H1 (cell line): ENCODE data around the gene CDIPT. TPM values are rescaled to one million over a fixed set of nuclear protein-coding genes. Genes with fewer than 3 reads are reported as not detected.
A peak's percentile ranks its signal among the peaks of the same experiment; 100 is the strongest.

Experiments
- CTCF ChIA-PET: fragments of 300-600 bp; sonication (Branson Sonifier 250); formaldehyde crosslinking; loops from one replicate; lab custom pipeline; 2021; ENCODE audit not compliant: partially characterized antibody; lab: Charles Lee
- POLR2A ChIA-PET: fragments of 300-600 bp; sonication (Branson Sonifier 250); formaldehyde crosslinking; loops from one replicate; lab custom pipeline; 2021; ENCODE audit warnings: inconsistent platforms; ENCODE audit not compliant: partially characterized antibody; lab: Charles Lee
- DNase-seq, 2 experiments: peaks; one replicate each; pipeline versions ENCODE4 v3.0.0 to v3.0.0-alpha.2; 2010 to 2022; ENCODE audit warnings: low spot score in 2 of 2, low read depth in 1 of 2, mixed read lengths in 1 of 2
- FAIRE-seq: peaks from 2 replicates; lab custom pipeline; 2011; peaks lifted over from hg19 to GRCh38; lab: Jason Lieb, UNC
- H2AFZ ChIP-seq: 2 replicates; pipeline ENCODE4 v1.8.1; 2012; ENCODE audit warnings: low read length, inconsistent platforms
- H2AK5ac ChIP-seq: 2 replicates; pipeline ENCODE4 v1.6.1; 2013; ENCODE audit warnings: low read depth, low read length
- H2BK120ac ChIP-seq: replicated peaks from 2 replicates; pipeline ENCODE3; 2013; ENCODE audit warnings: low read depth, low read length, inconsistent platforms
- H2BK12ac ChIP-seq: 2 replicates; pipeline ENCODE4 v1.6.1; 2013; ENCODE audit warnings: low read depth, low read length
- H2BK15ac ChIP-seq: 2 replicates; pipeline ENCODE4 v1.6.1; 2013; ENCODE audit warnings: low read length
- H2BK20ac ChIP-seq: 2 replicates; pipeline ENCODE4 v1.6.1; 2013; ENCODE audit warnings: low read length
- H2BK5ac ChIP-seq: 2 replicates; pipeline ENCODE4 v1.6.1; 2013; ENCODE audit warnings: low read depth, low read length
- H3K14ac ChIP-seq: 2 replicates; pipeline ENCODE4 v1.6.1; 2013; ENCODE audit warnings: inconsistent platforms; ENCODE audit not compliant: insufficient read length
- H3K18ac ChIP-seq: 2 replicates; pipeline ENCODE4 v1.6.1; 2013; ENCODE audit warnings: low read length; ENCODE audit errors: extremely low read depth
- H3K23ac ChIP-seq: 2 replicates; pipeline ENCODE4 v1.6.1; 2013; ENCODE audit warnings: inconsistent platforms; ENCODE audit not compliant: insufficient read length
- H3K23me2 ChIP-seq: 2 replicates; pipeline ENCODE4 v1.6.1; 2013; ENCODE audit warnings: low read depth, low read length
- H3K27ac ChIP-seq: 2 replicates; pipeline ENCODE4 v1.6.1; 2011; ENCODE audit warnings: low read depth, low read length, inconsistent platforms
- H3K27me3 ChIP-seq, 4 experiments: replicated peaks in 1 of 4; 1 replicate in 1 of 4; 2 replicates in 3 of 4; pipeline versions ENCODE4 v1.6.1 to v1.8.1; 2011 to 2013; ENCODE audit warnings: low read length in 3 of 4, mild to moderate bottlenecking in 3 of 4, inconsistent platforms in 2 of 4, mixed read lengths in 2 of 4, moderate library complexity in 1 of 4; ENCODE audit not compliant: control insufficient read depth in 3 of 4, insufficient read depth in 3 of 4; ENCODE audit errors: extremely low read depth in 1 of 4
- H3K36me3 ChIP-seq, 4 experiments: 2 replicates each; pipeline versions ENCODE4 v1.6.1 to v1.8.1; 2011 to 2013; ENCODE audit warnings: mild to moderate bottlenecking in 4 of 4, low read length in 3 of 4, moderate library complexity in 2 of 4, control low read depth in 1 of 4, inconsistent platforms in 1 of 4; ENCODE audit not compliant: insufficient read depth in 4 of 4, control insufficient read depth in 2 of 4
- H3K4ac ChIP-seq: replicated peaks from 2 replicates; pipeline ENCODE3; 2013; ENCODE audit warnings: low read length, low read depth, mixed read lengths, inconsistent platforms; ENCODE audit not compliant: insufficient read length
- H3K4me1 ChIP-seq, 4 experiments: replicated peaks in 1 of 4; 1 replicate in 1 of 4; 2 replicates in 3 of 4; pipeline versions ENCODE4 v1.6.1 to v1.8.1; 2011 to 2013; ENCODE audit warnings: low read length in 3 of 4, inconsistent platforms in 2 of 4, mixed read lengths in 1 of 4; ENCODE audit not compliant: insufficient read depth in 4 of 4, control insufficient read depth in 3 of 4
- H3K4me2 ChIP-seq, 2 experiments: 2 replicates each; pipeline versions ENCODE4 v1.6.1 to v1.8.1; 2011 to 2013; ENCODE audit warnings: low read depth in 2 of 2, low read length in 2 of 2, control low read depth in 1 of 2, inconsistent platforms in 1 of 2, mild to moderate bottlenecking in 1 of 2; ENCODE audit not compliant: insufficient read depth in 1 of 2
- H3K4me3 ChIP-seq, 4 experiments: fragments of 200-600, 300-600 bp in 1 of 4; sonication (generic), shearing (Covaris generic), sonication (Bioruptor Twin) in 1 of 4; 2 replicates each; pipeline versions ENCODE4 v1.5.1 to v1.8.1; 2011 to 2016; ENCODE audit warnings: low read length in 4 of 4, low read depth in 3 of 4, control low read depth in 2 of 4, inconsistent platforms in 2 of 4, mild to moderate bottlenecking in 2 of 4, mixed read lengths in 1 of 4, moderate library complexity in 1 of 4; ENCODE audit not compliant: insufficient read depth in 2 of 4; ENCODE audit errors: extremely low read depth in 1 of 4
- H3K56ac ChIP-seq: replicated peaks from 2 replicates; pipeline ENCODE3; 2013; ENCODE audit warnings: low read depth, mild to moderate bottlenecking, mixed read lengths, low read length, inconsistent platforms; ENCODE audit not compliant: insufficient read length
- H3K79me1 ChIP-seq: 2 replicates; pipeline ENCODE4 v1.6.1; 2013; ENCODE audit warnings: low read depth, low read length, control low read depth
- H3K79me2 ChIP-seq, 2 experiments: 2 replicates each; pipeline versions ENCODE4 v1.6.1 to v1.8.1; 2012 to 2013; ENCODE audit warnings: low read length in 2 of 2, mild to moderate bottlenecking in 2 of 2, inconsistent platforms in 1 of 2; ENCODE audit not compliant: insufficient read depth in 2 of 2, control insufficient read depth in 1 of 2
- H3K9ac ChIP-seq, 4 experiments: replicated peaks in 1 of 4; 1 replicate in 1 of 4; 2 replicates in 3 of 4; pipeline versions ENCODE4 v1.6.1 to v1.8.1; 2011 to 2013; ENCODE audit warnings: low read depth in 3 of 4, low read length in 3 of 4, control low read depth in 2 of 4, mild to moderate bottlenecking in 2 of 4, moderate library complexity in 2 of 4, inconsistent platforms in 1 of 4; ENCODE audit errors: extremely low read depth in 1 of 4
- H3K9me3 ChIP-seq, 2 experiments: 2 replicates each; pipeline versions ENCODE4 v1.6.1 to v1.8.1; 2012 to 2013; ENCODE audit warnings: mild to moderate bottlenecking in 2 of 2, moderate library complexity in 2 of 2, control low read depth in 1 of 2, inconsistent platforms in 1 of 2, low read depth in 1 of 2, low read length in 1 of 2, mixed read lengths in 1 of 2; ENCODE audit not compliant: insufficient read depth in 2 of 2
- H4K20me1 ChIP-seq, 2 experiments: replicated peaks in 1 of 2; 2 replicates each; pipeline versions ENCODE3 to v1.8.1; 2011 to 2013; ENCODE audit warnings: inconsistent platforms in 2 of 2, low read length in 2 of 2, mild to moderate bottlenecking in 1 of 2; ENCODE audit not compliant: insufficient read depth in 2 of 2, control insufficient read depth in 1 of 2
- H4K5ac ChIP-seq: 2 replicates; pipeline ENCODE4 v1.6.1; 2013; ENCODE audit warnings: low read length, low read depth, mixed read lengths, inconsistent platforms; ENCODE audit not compliant: insufficient read length
- H4K8ac ChIP-seq: 2 replicates; pipeline ENCODE4 v1.8.0; 2013; ENCODE audit warnings: mild to moderate bottlenecking, moderate library complexity, low read length, inconsistent platforms; ENCODE audit not compliant: insufficient read depth; ENCODE audit errors: extremely low read depth
- H4K91ac ChIP-seq: replicated peaks from 2 replicates; pipeline ENCODE3; 2013; ENCODE audit warnings: low read length, mixed read lengths, inconsistent platforms; ENCODE audit not compliant: insufficient read length
- RFX5 ChIP-seq: IDR thresholded peaks from 2 replicates; pipeline ENCODE4 v1.6.1; 2011; ENCODE audit warnings: low read depth, low read length, improper control_type of control experiment, borderline replicate concordance
- WGBS, 2 experiments: shearing (Covaris generic) in 1 of 2; methylation state at CpG; one replicate each; pipeline versions ENCODE4 v1.1.6 to v1.1.7; 2013 to 2015; ENCODE audit warnings: low lambda C conversion rate in 2 of 2, mixed read lengths in 2 of 2, inconsistent platforms in 1 of 2, low coverage in 1 of 2, missing lambda C conversion rate in 1 of 2; ENCODE audit not compliant: insufficient replicate concordance in 2 of 2, insufficient coverage in 1 of 2, insufficient read length in 1 of 2; ENCODE audit errors: extremely low coverage in 1 of 2, missing lambda C conversion rate in 1 of 2; 5-methylcytosine and 5-hydroxymethylcytosine counted together
- polyA plus RNA-seq, 7 experiments: library from polyadenylated mRNA; depleted of rRNA in 3 of 7; stranded (reverse) in 5 of 7; unstranded in 2 of 7; fragments of >200 nt in 5 of 7; fragments of 200-250 nt in 2 of 7; gene quantifications; 1 replicate in 5 of 7; 2 replicates in 1 of 7; 4 replicates in 1 of 7; pipeline versions ENCODE4 v1.2.1 to v1.2.3, GENCODE V29; 2011 to 2013; ENCODE audit warnings: missing spikeins in 2 of 7, mixed read lengths in 2 of 7
- total RNA-seq: library from RNA; stranded (reverse); fragmentation: NEBNext Ultra II Directional; extraction: Animal tissue kit (Norgen Biotek cat#: 25700); gene quantifications from 2 replicates; pipeline ENCODE4 v1.2.1, GENCODE V29; 2021
- TF ChIP-seq, protein P1 (sequence below), 3 experiments: IDR thresholded peaks; 1 replicate in 2 of 3; 2 replicates in 1 of 3; pipeline versions ENCODE4 v1.5.1 to v1.6.1; 2011; ENCODE audit warnings: low read length in 3 of 3, mild to moderate bottlenecking in 3 of 3, inconsistent platforms in 2 of 3, low read depth in 1 of 3, moderate library complexity in 1 of 3; ENCODE audit not compliant: insufficient read depth in 1 of 3; ENCODE audit errors: control extremely low read depth in 1 of 3

Gene CDIPT
- total and polyA plus RNA-seq, 2 of the 8 experiments (the other 6 are each of a cell fraction or from before 2014, with no cell fraction given) = 69.2 to 140 TPM

DNA sequence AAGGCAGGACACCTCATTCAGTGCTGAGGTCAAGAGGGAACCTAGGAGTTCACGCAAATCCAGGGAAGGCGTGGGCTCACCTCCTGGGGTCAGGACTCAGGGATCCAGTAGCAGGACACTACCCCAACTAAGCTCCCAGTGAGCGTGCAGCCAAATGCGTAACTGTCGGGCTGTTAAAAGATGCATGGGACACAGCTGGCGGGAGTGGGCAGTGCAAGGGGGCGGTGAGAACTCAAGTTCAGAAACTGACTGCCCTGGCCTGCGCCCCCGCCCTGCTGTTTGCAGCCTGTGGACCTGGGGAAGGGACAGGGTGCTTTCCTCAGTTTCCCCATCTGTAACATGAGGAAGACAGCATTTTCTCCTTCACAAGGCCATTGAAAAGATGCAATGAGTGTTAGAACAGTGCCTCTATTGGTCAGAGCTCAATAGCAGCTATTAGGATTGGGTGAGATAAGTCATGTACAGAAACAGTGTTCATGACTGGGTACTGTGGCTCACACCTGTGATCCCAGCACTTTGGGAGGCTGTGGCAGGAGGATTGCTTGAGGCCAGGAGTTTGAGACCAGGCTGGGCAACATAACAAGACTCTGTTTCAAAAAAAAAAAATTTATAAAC is 20.2 kb downstream of the CDIPT start:
- 91% methylated on average over 9 of the region's 9 CpGs; no CpG with 5 or more reads in 1 of the 2 experiments for WGBS, 2 experiments
- POLR2A ChIA-PET = interaction anchor here (0.8 to 12.7 kb wide), 5 partner anchors 10 to 163 kb away, joined by 3 to 167 read pairs (median 3); partner anchors contain the start of genes ASPHD1, MVP, PAGR1 and QPRT

More for the DNA sequence above, 20.2 kb downstream of the CDIPT start:
- no peaks in the 10 kb centered on the region for H3K23me2 ChIP-seq
- H3K56ac ChIP-seq = no peak overlapping the region
- TF ChIP-seq, protein P1, sequence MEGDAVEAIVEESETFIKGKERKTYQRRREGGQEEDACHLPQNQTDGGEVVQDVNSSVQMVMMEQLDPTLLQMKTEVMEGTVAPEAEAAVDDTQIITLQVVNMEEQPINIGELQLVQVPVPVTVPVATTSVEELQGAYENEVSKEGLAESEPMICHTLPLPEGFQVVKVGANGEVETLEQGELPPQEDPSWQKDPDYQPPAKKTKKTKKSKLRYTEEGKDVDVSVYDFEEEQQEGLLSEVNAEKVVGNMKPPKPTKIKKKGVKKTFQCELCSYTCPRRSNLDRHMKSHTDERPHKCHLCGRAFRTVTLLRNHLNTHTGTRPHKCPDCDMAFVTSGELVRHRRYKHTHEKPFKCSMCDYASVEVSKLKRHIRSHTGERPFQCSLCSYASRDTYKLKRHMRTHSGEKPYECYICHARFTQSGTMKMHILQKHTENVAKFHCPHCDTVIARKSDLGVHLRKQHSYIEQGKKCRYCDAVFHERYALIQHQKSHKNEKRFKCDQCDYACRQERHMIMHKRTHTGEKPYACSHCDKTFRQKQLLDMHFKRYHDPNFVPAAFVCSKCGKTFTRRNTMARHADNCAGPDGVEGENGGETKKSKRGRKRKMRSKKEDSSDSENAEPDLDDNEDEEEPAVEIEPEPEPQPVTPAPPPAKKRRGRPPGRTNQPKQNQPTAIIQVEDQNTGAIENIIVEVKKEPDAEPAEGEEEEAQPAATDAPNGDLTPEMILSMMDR (IDR thresholded peaks at IDR 0.05; ENCODE audit: control extremely low read depth in 1 of 3, insufficient read depth in 1 of 3, low read depth in 1 of 3, low read length in 3 of 3) = peak in 1 of 3 experiments; percentile 19; a peak in 1 of 4 replicates
- TF ChIP-seq RFX5 = no peak
- TF ChIP-seq, all 59 proteins: peak for 1
- Histone ChIP-seq H2BK5ac (no peak overlapping the region), H2AK5ac (0 out of 2 replicates have a peak overlapping the region, but pooled peaks have one; percentile 26), H4K5ac (no peak overlapping the region), H2BK120ac (no peak overlapping the region), H3K9me3 (no peaks in the 10 kb centered on the region), H3K4ac (no peak overlapping the region), H3K27ac (no peak overlapping the region), H2AFZ (no peak overlapping the region), H3K18ac (no peak overlapping the region), H3K23ac (no peak overlapping the region), H3K4me1 (no peaks in the 10 kb centered on the region; a peak in 1 of 7 replicates), H3K4me3 (no peak overlapping the region), H3K14ac (no peak overlapping the region), H4K91ac (no peak overlapping the region), H3K79me2 (no peaks in the 10 kb centered on the region), H2BK15ac (no peak overlapping the region), H2BK20ac (no peak overlapping the region), H3K36me3 (no peaks in the 10 kb centered on the region), H3K4me2 (no peak overlapping the region), H4K8ac (no peak overlapping the region), H4K20me1 (no peaks in the 10 kb centered on the region), H3K79me1 (no peaks in the 10 kb centered on the region), H3K9ac (no peak overlapping the region), H2BK12ac (no peak overlapping the region), H3K27me3 (no peaks in the 10 kb centered on the region)
- no peak for DNase-seq
- CTCF ChIA-PET = interaction anchor here (0.6 to 3.4 kb wide), 15 partner anchors 8 to 116 kb away, joined by 3 to 16 read pairs (median 4); partner anchors contain the start of genes MVP and PAGR1
- no peak for FAIRE-seq
